Keratinocyte (primary cell): ENCODE results near the gene IFITM10. TPM values are rescaled to one million over a fixed set of nuclear protein-coding genes. Genes with fewer than 3 reads are reported as not detected.

Experiments used
- DNase-seq: peaks from one replicate; pipeline ENCODE4 v3.0.0-alpha.2; 2011; ENCODE audit warnings: low read depth, missing footprints, low spot score
- FAIRE-seq: peaks from 2 replicates; lab custom pipeline; 2011; peaks lifted over from hg19 to GRCh38; lab: Jason Lieb, UNC
- H2AFZ ChIP-seq: 2 replicates; pipeline ENCODE4 v1.6.0; 2012; ENCODE audit warnings: low read length, control low read depth, inconsistent platforms; ENCODE audit not compliant: control insufficient read depth
- H3K27ac ChIP-seq: 2 replicates; pipeline ENCODE4 v1.5.1; 2011; ENCODE audit warnings: low read length; ENCODE audit not compliant: control insufficient read depth, insufficient read depth
- H3K27me3 ChIP-seq: 3 replicates; pipeline ENCODE4 v1.6.0; 2011; ENCODE audit warnings: low read length; ENCODE audit not compliant: control insufficient read depth, insufficient read depth; ENCODE audit errors: extremely low read depth
- H3K36me3 ChIP-seq, 2 experiments: 2 replicates in 1 of 2; 3 replicates in 1 of 2; pipeline ENCODE4 v1.5.1; 2011; ENCODE audit warnings: low read length in 2 of 2, mild to moderate bottlenecking in 1 of 2; ENCODE audit not compliant: control insufficient read depth in 2 of 2, insufficient read depth in 2 of 2; ENCODE audit errors: extremely low read depth in 1 of 2
- H3K4me1 ChIP-seq: 3 replicates; pipeline ENCODE4 v1.5.1; 2011; ENCODE audit warnings: low read length; ENCODE audit not compliant: control insufficient read depth, insufficient read depth; ENCODE audit errors: extremely low read depth
- H3K4me2 ChIP-seq: 3 replicates; pipeline ENCODE4 v1.6.0; 2011; ENCODE audit warnings: low read depth, low read length; ENCODE audit not compliant: control insufficient read depth, insufficient read depth; ENCODE audit errors: extremely low read depth
- H3K4me3 ChIP-seq, 3 experiments: fragments of 200-600 bp in 1 of 3; sonication (generic) in 1 of 3; 2 replicates in 2 of 3; 3 replicates in 1 of 3; pipeline ENCODE4 v1.5.1; 2011 to 2016; ENCODE audit warnings: low read length in 3 of 3, mild to moderate bottlenecking in 3 of 3, control low read depth in 2 of 3, inconsistent platforms in 1 of 3, low read depth in 1 of 3, mixed read lengths in 1 of 3, mixed run types in 1 of 3, moderate library complexity in 1 of 3; ENCODE audit not compliant: control insufficient read depth in 2 of 3, insufficient read depth in 2 of 3; ENCODE audit errors: extremely low read depth in 1 of 3
- H3K79me2 ChIP-seq: 2 replicates; pipeline ENCODE4 v1.6.0; 2012; ENCODE audit warnings: low read length; ENCODE audit not compliant: control insufficient read depth, insufficient read depth
- H3K9ac ChIP-seq: 3 replicates; pipeline ENCODE4 v1.6.0; 2011; ENCODE audit warnings: low read length; ENCODE audit not compliant: control insufficient read depth, insufficient read depth; ENCODE audit errors: extremely low read depth
- H3K9me1 ChIP-seq: 3 replicates; pipeline ENCODE4 v1.6.0; 2011; ENCODE audit warnings: low read length; ENCODE audit not compliant: control insufficient read depth, insufficient read depth; ENCODE audit errors: extremely low read depth
- H3K9me3 ChIP-seq: 2 replicates; pipeline ENCODE4 v1.5.1; 2012; ENCODE audit warnings: low read depth, low read length; ENCODE audit not compliant: control insufficient read depth
- H4K20me1 ChIP-seq: 3 replicates; pipeline ENCODE4 v1.6.0; 2011; ENCODE audit warnings: low read length; ENCODE audit not compliant: control insufficient read depth, insufficient read depth; ENCODE audit errors: extremely low read depth
- EZH2 ChIP-seq: IDR thresholded peaks from one replicate; pipeline ENCODE4 v1.6.1; 2012; ENCODE audit warnings: inconsistent platforms, mild to moderate bottlenecking, low read length, moderate library complexity
- dilution Hi-C: fragments of 300-500 bp; cut with MboI; formaldehyde crosslinking; loops from one replicate; pipeline ENCODE4 v1.7.0; 2020; ENCODE audit warnings: low sequenced_read_pairs; ENCODE audit not compliant: extremely low pct_ligation_motif_present
- polyA plus RNA-seq, 5 experiments: library from polyadenylated mRNA; depleted of rRNA in 3 of 5; stranded (reverse) in 3 of 5; stranded (forward) in 1 of 5; unstranded in 1 of 5; fragments of >200 nt; gene quantifications; 1 replicate in 1 of 5; 2 replicates in 3 of 5; 3 replicates in 1 of 5; pipeline versions ENCODE4 v1.2.1 to v1.2.3, GENCODE V29; 2011 to 2012; ENCODE audit warnings: missing spikeins in 2 of 5, low read depth in 1 of 5, low replicate concordance in 1 of 5
- TF ChIP-seq, protein P1 (sequence below), 3 experiments: IDR thresholded peaks in 1 of 3; conservative IDR thresholded peaks in 1 of 3; optimal IDR thresholded peaks in 1 of 3; 2 replicates in 2 of 3; 3 replicates in 1 of 3; pipeline versions ENCODE3 to v1.5.1; 2011; ENCODE audit warnings: low read length in 3 of 3, mild to moderate bottlenecking in 3 of 3, moderate library complexity in 2 of 3, control low read depth in 1 of 3, inconsistent platforms in 1 of 3; ENCODE audit not compliant: insufficient read depth in 2 of 3; ENCODE audit errors: extremely low read depth in 1 of 3

IFITM10 gene
- polyA plus RNA-seq, 1 donor (not counting 4 experiments of a cell fraction or from before 2014, with no cell fraction given) = 0.14 TPM

DNA sequence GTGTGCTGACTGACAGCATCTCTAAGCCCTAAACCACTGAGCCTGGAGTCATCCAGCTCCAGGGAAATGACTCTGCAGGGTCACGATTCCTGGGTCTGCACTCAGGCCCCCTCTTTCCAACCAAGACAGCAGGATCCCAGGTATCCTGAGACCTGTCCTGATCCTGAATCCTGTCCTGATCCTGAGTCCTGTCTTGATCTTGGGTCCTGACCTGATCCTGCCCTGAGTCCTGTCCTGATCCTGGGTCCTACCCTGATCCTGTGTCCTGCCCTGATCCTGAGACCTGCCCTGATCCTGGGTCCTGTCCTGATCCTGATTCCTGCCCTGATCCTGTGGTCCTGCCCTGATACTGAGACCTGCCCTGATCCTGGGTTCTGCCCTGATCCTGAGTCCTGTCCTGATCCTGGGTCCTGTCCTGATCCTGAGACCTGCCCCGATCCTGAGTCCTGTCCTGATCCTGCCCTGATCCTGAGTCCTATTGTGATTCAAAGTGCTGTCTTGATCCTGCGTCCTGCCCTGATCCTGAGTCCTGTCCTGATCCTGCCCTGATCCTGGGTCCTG, 54.8 kb downstream of the IFITM10 start:
- Histone ChIP-seq H3K27me3 (peaks cover 3% of the 10 kb centered on the region), H3K4me2 (no peak overlapping the region), H3K4me3 (no peak overlapping the region), H3K4me1 (peaks cover 7% of the 10 kb centered on the region), H2AFZ (no peak overlapping the region), H3K9me1 (no peaks in the 10 kb centered on the region), H3K9me3 (no peaks in the 10 kb centered on the region), H3K79me2 (no peaks in the 10 kb centered on the region), H3K36me3 (no peaks in the 10 kb centered on the region), H3K27ac (no peak overlapping the region), H4K20me1 (no peaks in the 10 kb centered on the region), H3K9ac (no peak overlapping the region)
- DNase-seq (no peak), FAIRE-seq (no peak)
- TF ChIP-seq, protein P1, sequence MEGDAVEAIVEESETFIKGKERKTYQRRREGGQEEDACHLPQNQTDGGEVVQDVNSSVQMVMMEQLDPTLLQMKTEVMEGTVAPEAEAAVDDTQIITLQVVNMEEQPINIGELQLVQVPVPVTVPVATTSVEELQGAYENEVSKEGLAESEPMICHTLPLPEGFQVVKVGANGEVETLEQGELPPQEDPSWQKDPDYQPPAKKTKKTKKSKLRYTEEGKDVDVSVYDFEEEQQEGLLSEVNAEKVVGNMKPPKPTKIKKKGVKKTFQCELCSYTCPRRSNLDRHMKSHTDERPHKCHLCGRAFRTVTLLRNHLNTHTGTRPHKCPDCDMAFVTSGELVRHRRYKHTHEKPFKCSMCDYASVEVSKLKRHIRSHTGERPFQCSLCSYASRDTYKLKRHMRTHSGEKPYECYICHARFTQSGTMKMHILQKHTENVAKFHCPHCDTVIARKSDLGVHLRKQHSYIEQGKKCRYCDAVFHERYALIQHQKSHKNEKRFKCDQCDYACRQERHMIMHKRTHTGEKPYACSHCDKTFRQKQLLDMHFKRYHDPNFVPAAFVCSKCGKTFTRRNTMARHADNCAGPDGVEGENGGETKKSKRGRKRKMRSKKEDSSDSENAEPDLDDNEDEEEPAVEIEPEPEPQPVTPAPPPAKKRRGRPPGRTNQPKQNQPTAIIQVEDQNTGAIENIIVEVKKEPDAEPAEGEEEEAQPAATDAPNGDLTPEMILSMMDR (optimal IDR thresholded peaks at IDR 0.05 in 1 of 3, IDR thresholded peaks at IDR 0.05 in 1 of 3, conservative IDR thresholded peaks at IDR 0.05 in 1 of 3; ENCODE audit: extremely low read depth in 1 of 3, insufficient read depth in 2 of 3, low read length in 3 of 3) = no peak
- no peak for TF ChIP-seq EZH2
- dilution Hi-C loops = no loop called here

DNA sequence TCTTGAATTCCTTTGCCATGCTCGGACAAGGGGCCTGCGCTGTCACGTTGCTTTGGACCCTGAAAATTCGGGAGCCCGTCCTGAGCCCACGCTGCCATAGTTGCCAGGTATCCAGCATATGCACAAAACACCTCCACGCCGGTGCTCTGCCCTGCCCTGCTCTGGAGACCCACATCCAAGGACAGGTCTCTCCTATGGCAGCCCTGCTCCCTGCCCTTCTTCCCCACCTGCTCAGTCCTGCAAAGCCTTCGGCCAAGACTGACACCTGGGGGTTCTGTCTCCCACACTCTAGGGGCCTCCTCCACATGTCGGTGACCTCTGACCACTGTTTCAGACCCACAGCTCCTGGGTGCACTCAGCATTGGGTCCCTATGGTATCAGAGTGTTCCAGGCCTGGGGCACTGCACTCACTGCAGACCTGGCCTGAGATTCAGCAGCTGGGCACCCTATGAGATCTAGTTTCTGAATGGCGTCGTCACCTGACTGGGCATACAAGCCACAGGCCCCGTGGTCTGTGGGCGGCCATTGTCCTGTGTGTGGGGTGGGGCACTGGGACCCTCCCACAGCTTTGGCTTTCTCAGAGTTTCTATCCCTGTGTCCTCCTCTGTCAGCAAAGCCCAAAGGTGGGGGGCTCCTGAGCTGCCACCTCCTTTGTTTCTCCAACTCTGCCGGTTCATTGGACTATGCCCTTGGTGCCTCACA, 55.4 kb downstream of the IFITM10 start:
- no peak overlapping the region for H3K4me2 ChIP-seq
- peaks cover 7% of the 10 kb centered on the region for H3K4me1 ChIP-seq
- H2AFZ ChIP-seq = no peak overlapping the region
- TF ChIP-seq, protein P1 (optimal IDR thresholded peaks at IDR 0.05 in 1 of 3, IDR thresholded peaks at IDR 0.05 in 1 of 3, conservative IDR thresholded peaks at IDR 0.05 in 1 of 3; ENCODE audit: extremely low read depth in 1 of 3, insufficient read depth in 2 of 3, low read length in 3 of 3) = no peak
- TF ChIP-seq EZH2 = no peak
- H3K9me1 ChIP-seq = no peaks in the 10 kb centered on the region
- dilution Hi-C loops = no loop called here
- H3K36me3 ChIP-seq = no peaks in the 10 kb centered on the region
- FAIRE-seq (no peak), DNase-seq (no peak)
- H3K9ac ChIP-seq = no peak overlapping the region
- no peak overlapping the region for H3K27ac ChIP-seq
- no peaks in the 10 kb centered on the region for H4K20me1 ChIP-seq
- no peak overlapping the region for H3K4me3 ChIP-seq
- H3K79me2 ChIP-seq = no peaks in the 10 kb centered on the region
- no peaks in the 10 kb centered on the region for H3K9me3 ChIP-seq
- H3K27me3 ChIP-seq = peaks cover 3% of the 10 kb centered on the region
